Measurements from ENCODE around the gene LRRC14B. TPM values are rescaled to one million over a fixed set of nuclear protein-coding genes. Genes with fewer than 3 reads are reported as not detected.

Gene LRRC14B
- total RNA-seq, 6 experiments from 2014 or later, result not detected

GRCh38 chr5:204966-205670 is 13.8 kb downstream of the LRRC14B start:
- intact Hi-C loops (cut with DNase I), result no loop called here
- no peaks in the 10 kb centered on the region for H3K9me3 ChIP-seq
- TF ChIP-seq, protein P1, sequence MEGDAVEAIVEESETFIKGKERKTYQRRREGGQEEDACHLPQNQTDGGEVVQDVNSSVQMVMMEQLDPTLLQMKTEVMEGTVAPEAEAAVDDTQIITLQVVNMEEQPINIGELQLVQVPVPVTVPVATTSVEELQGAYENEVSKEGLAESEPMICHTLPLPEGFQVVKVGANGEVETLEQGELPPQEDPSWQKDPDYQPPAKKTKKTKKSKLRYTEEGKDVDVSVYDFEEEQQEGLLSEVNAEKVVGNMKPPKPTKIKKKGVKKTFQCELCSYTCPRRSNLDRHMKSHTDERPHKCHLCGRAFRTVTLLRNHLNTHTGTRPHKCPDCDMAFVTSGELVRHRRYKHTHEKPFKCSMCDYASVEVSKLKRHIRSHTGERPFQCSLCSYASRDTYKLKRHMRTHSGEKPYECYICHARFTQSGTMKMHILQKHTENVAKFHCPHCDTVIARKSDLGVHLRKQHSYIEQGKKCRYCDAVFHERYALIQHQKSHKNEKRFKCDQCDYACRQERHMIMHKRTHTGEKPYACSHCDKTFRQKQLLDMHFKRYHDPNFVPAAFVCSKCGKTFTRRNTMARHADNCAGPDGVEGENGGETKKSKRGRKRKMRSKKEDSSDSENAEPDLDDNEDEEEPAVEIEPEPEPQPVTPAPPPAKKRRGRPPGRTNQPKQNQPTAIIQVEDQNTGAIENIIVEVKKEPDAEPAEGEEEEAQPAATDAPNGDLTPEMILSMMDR (IDR thresholded peaks at IDR 0.05), result no peak
- no peak for TF ChIP-seq POLR2A (IDR thresholded peaks at IDR 0.05)
- H3K4me3 ChIP-seq, result no peak overlapping the region
- DNase-seq (peak in 1 of 3 donors; percentile 28), ATAC-seq (no peak)
- H3K4me1 ChIP-seq, result no peaks in the 10 kb centered on the region
- no peaks in the 10 kb centered on the region for H3K27me3 ChIP-seq
- H3K27ac ChIP-seq, result no peak overlapping the region
- 97% methylated on average over 30 of the region's 30 CpGs for WGBS (ENCODE audit: insufficient coverage, low coverage, low lambda C conversion rate, missing lambda C conversion rate)
- peaks cover 0 to 8% (median 3%) of the 10 kb centered on the region in 4 donors for H3K36me3 ChIP-seq

DNA sequence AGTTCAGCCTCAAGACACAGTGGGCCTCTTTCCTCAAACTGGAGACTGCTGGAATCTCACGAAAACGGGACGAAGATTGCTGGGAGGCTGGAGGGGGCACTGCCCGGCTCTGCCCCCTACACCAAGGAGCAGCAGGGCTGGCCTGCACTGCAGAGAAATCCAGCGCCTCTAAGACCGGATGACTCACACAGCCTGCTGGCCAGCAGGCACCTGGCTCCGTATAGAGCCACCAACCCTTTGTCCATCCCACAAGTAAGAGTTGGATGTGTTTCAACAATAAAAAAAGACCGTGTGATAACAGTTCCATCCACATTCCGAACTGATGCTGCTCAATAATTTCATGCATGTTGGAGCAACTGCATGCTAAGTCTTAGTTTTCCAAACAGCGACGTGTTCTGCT is 15.1 kb downstream of the LRRC14B start:
- intact Hi-C loops (cut with DNase I), result no loop called here
- DNase-seq, result peak in 1 of 3 donors; percentile 5

GRCh38 chr5:206927-207536 is 15.7 kb downstream of the LRRC14B start:
- Histone ChIP-seq H3K36me3 (peaks cover 0 to 8% (median 3%) of the 10 kb centered on the region in 4 donors), H3K27me3 (no peaks in the 10 kb centered on the region), H3K4me3 (no peak overlapping the region), H3K9me3 (no peaks in the 10 kb centered on the region), H3K4me1 (no peaks in the 10 kb centered on the region), H3K27ac (no peak overlapping the region)
- DNase-seq (peak in 1 of 3 donors; percentile 15), ATAC-seq (no peak)
- TF ChIP-seq, protein P1 (IDR thresholded peaks at IDR 0.05), result no peak
- TF ChIP-seq POLR2A (IDR thresholded peaks at IDR 0.05), result no peak
- intact Hi-C loops (cut with DNase I), result no loop called here
- 81% methylated on average over 7 of the region's 8 CpGs for WGBS (ENCODE audit: insufficient coverage, low coverage, low lambda C conversion rate, missing lambda C conversion rate)

More for the DNA sequence above, 15.1 kb downstream of the LRRC14B start:
- Histone ChIP-seq H3K4me1 (no peaks in the 10 kb centered on the region), H3K27ac (no peak overlapping the region), H3K4me3 (no peak overlapping the region), H3K27me3 (no peaks in the 10 kb centered on the region), H3K9me3 (no peaks in the 10 kb centered on the region), H3K36me3 (peaks cover 0 to 8% (median 3%) of the 10 kb centered on the region in 4 donors)
- TF ChIP-seq, protein P1 (IDR thresholded peaks at IDR 0.05), result no peak
- no peak for TF ChIP-seq POLR2A (IDR thresholded peaks at IDR 0.05)
- peak in 1 of 4 donors; percentile 53 for ATAC-seq
- WGBS (ENCODE audit: insufficient coverage, low coverage, low lambda C conversion rate, missing lambda C conversion rate), result 90% methylated on average over 4 of the region's 11 CpGs

DNA sequence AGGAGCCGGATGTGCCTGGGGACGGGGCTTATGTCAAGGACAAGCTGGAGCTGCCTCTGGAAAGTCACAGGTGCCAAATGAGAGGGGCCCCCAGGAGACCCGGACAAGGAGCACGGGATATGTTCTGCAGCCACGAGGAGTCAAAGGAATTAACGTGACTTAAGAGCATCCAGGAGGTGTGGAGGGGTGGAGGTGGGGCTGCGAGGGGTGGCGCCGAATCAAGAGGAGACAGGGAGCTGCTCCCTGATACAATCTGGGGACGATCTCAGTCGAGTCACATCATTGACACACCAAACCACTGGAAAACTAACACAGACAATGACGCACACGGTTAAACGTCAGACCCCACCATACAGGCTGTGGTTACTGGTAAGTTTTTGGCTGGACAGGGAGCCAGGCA is 16.3 kb downstream of the LRRC14B start:
- no peak for ATAC-seq
- Histone ChIP-seq H3K4me3 (no peak overlapping the region), H3K36me3 (peaks cover 0 to 8% (median 3%) of the 10 kb centered on the region in 4 donors), H3K27ac (no peak overlapping the region), H3K27me3 (no peaks in the 10 kb centered on the region), H3K4me1 (no peaks in the 10 kb centered on the region), H3K9me3 (no peaks in the 10 kb centered on the region)
- TF ChIP-seq, protein P1 (IDR thresholded peaks at IDR 0.05), result no peak
- TF ChIP-seq POLR2A (IDR thresholded peaks at IDR 0.05), result no peak
- peak in 1 of 3 donors; percentile 28 for DNase-seq
- intact Hi-C loops (cut with DNase I), result no loop called here
- WGBS (ENCODE audit: insufficient coverage, low coverage, low lambda C conversion rate, missing lambda C conversion rate), result 91% methylated on average over 6 of the region's 14 CpGs

All from right lobe of liver (tissue), 6 donors.